Kidney (tissue), 14 donors: ENCODE measurements around the gene SAMD8. TPM values are rescaled to one million over a fixed set of nuclear protein-coding genes. Genes with fewer than 3 reads are reported as not detected.

Experiments used
- DNase-seq, 5 donors: peaks; one replicate each; pipeline ENCODE4 v3.0.0-alpha.2; 2013 to 2020
- FAIRE-seq: peaks from 2 replicates; lab custom pipeline; 2012; peaks lifted over from hg19 to GRCh38; lab: Jason Lieb, UNC
- H3K27ac ChIP-seq, 2 donors: one replicate each; pipeline ENCODE4 v1.7.0; 2013; ENCODE audit warnings: low read depth in 2 of 2, low read length in 2 of 2, inconsistent platforms in 1 of 2
- H3K27me3 ChIP-seq: one replicate; pipeline ENCODE4 v1.7.1; 2013; ENCODE audit warnings: low read length, inconsistent platforms; ENCODE audit not compliant: control insufficient read depth, insufficient read depth
- H3K36me3 ChIP-seq, 3 donors: one replicate each; pipeline versions ENCODE4 v1.7.0 to v1.7.1; 2013; ENCODE audit warnings: low read length in 3 of 3, control low read depth in 1 of 3, inconsistent platforms in 1 of 3; ENCODE audit not compliant: insufficient read depth in 3 of 3, control insufficient read depth in 2 of 3
- H3K4me1 ChIP-seq, 3 donors: one replicate each; pipeline versions ENCODE4 v1.7.0 to v1.7.1; 2013; ENCODE audit warnings: low read length in 3 of 3, inconsistent platforms in 1 of 3, low read depth in 1 of 3; ENCODE audit not compliant: control insufficient read depth in 2 of 3, insufficient read depth in 2 of 3
- H3K4me3 ChIP-seq, 3 donors: one replicate each; pipeline versions ENCODE4 v1.7.0 to v1.8.1; 2013; ENCODE audit warnings: low read length in 3 of 3, control low read depth in 1 of 3, inconsistent platforms in 1 of 3
- H3K9ac ChIP-seq, 3 donors: one replicate each; pipeline versions ENCODE4 v1.7.0 to v1.7.1; 2013; ENCODE audit warnings: low read length in 3 of 3, control low read depth in 1 of 3, inconsistent platforms in 1 of 3
- H3K9me3 ChIP-seq, 3 donors: one replicate each; pipeline versions ENCODE4 v1.7.0 to v1.7.1; 2013; ENCODE audit warnings: low read length in 3 of 3, control low read depth in 1 of 3, inconsistent platforms in 1 of 3; ENCODE audit not compliant: control insufficient read depth in 2 of 3, insufficient read depth in 1 of 3
- intact Hi-C: fragments of 100-400 bp; cut with DNase I; formaldehyde crosslinking; loops from one replicate; pipeline ENCODE4 v1.11.1; 2022
- polyA plus RNA-seq: library from polyadenylated mRNA; stranded (reverse); fragments of 350-450 nt; fragmentation: Illumina TruSeq; extraction: RNeasy Lipid Tissue Mini Kit (QIAGEN cat#74804); gene quantifications from one replicate; pipeline ENCODE4 v1.2.3, GENCODE V29; 2014; ENCODE audit warnings: low read depth, low replicate concordance; ENCODE audit not compliant: insufficient read depth
- total RNA-seq: library from RNA; stranded (reverse); fragmentation: NEBNext Ultra II Directional; extraction: Animal tissue kit (Norgen Biotek cat#: 25700); gene quantifications from one replicate; pipeline ENCODE4 v1.2.1, GENCODE V29; 2021
- TF ChIP-seq, protein P1 (sequence below): IDR thresholded peaks from 3 replicates; pipeline ENCODE4 v1.5.1; 2012; ENCODE audit warnings: mild to moderate bottlenecking, moderate library complexity, borderline replicate concordance; ENCODE audit not compliant: insufficient read depth; ENCODE audit errors: extremely low read depth
- donor health status: control.
- donor health status: control.
- donor health status: control.
- donor health status: control.
- donor health status: control.
- donor health status: DM: yes; HTN: yes; CAD: no.
- donor health status: Normal renal cell carcinoma (clear cell type).

Gene SAMD8
- total and polyA plus RNA-seq, 2 donors from 2014 or later: 5.3 to 20.5 TPM

DNA sequence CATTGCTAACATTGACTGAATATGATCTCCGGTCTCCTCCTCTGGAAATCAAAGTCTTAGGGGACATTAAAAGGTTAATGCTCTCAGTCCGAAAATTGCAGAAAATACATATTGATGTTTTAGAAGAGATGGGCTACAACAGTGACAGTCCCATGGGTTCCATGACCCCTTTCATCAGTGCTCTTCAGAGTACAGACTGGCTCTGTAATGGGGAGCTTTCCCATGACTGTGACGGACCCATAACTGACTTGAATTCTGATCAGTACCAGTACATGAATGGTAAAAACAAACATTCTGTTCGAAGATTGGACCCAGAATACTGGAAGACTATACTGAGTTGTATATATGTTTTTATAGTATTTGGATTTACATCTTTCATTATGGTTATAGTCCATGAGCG lies 39.2 kb downstream of the SAMD8 start:
- FAIRE-seq: no peak
- no peaks in the 10 kb centered on the region for H3K4me1 ChIP-seq

DNA sequence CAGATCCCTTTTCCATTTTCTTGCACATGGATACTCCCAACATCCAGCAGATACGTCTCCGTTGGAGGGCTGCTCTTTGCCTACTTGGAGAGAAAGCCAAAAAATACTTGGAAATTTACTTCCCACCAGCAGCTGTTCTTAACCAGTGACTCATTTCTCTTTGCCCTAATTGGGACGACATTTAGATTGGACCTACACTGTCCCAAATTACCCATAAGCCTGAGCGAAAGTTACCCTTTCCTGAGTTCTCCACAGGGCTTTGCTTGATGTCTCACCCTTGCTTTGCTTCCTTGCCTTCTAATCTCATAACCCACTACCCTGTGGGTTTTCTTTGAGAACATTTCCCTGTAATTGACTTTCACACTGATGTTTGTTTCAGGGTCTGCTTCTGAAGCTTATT lies 48.1 kb downstream of the SAMD8 start:
- no peak overlapping the region for H3K27ac ChIP-seq
- no peak for DNase-seq
- no peak for FAIRE-seq
- TF ChIP-seq, protein P1, sequence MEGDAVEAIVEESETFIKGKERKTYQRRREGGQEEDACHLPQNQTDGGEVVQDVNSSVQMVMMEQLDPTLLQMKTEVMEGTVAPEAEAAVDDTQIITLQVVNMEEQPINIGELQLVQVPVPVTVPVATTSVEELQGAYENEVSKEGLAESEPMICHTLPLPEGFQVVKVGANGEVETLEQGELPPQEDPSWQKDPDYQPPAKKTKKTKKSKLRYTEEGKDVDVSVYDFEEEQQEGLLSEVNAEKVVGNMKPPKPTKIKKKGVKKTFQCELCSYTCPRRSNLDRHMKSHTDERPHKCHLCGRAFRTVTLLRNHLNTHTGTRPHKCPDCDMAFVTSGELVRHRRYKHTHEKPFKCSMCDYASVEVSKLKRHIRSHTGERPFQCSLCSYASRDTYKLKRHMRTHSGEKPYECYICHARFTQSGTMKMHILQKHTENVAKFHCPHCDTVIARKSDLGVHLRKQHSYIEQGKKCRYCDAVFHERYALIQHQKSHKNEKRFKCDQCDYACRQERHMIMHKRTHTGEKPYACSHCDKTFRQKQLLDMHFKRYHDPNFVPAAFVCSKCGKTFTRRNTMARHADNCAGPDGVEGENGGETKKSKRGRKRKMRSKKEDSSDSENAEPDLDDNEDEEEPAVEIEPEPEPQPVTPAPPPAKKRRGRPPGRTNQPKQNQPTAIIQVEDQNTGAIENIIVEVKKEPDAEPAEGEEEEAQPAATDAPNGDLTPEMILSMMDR: no peak
- no peak overlapping the region for H3K4me3 ChIP-seq
- no peaks in the 10 kb centered on the region for H3K9me3 ChIP-seq
- H3K27me3 ChIP-seq: no peaks in the 10 kb centered on the region
- H3K9ac ChIP-seq: no peak overlapping the region
- H3K4me1 ChIP-seq: no peaks in the 10 kb centered on the region
- H3K36me3 ChIP-seq: no peaks in the 10 kb centered on the region
- intact Hi-C loops: no loop called here

More for the DNA sequence above, 39.2 kb downstream of the SAMD8 start:
- no peak overlapping the region for H3K9ac ChIP-seq
- TF ChIP-seq, protein P1: no peak
- H3K36me3 ChIP-seq: peaks cover 0 to 5% (median 2%) of the 10 kb centered on the region in 3 donors
- no peak for DNase-seq
- intact Hi-C loops: no loop called here
- no peak overlapping the region for H3K27ac ChIP-seq
- H3K4me3 ChIP-seq: no peak overlapping the region
- H3K9me3 ChIP-seq: no peaks in the 10 kb centered on the region
- no peaks in the 10 kb centered on the region for H3K27me3 ChIP-seq

DNA sequence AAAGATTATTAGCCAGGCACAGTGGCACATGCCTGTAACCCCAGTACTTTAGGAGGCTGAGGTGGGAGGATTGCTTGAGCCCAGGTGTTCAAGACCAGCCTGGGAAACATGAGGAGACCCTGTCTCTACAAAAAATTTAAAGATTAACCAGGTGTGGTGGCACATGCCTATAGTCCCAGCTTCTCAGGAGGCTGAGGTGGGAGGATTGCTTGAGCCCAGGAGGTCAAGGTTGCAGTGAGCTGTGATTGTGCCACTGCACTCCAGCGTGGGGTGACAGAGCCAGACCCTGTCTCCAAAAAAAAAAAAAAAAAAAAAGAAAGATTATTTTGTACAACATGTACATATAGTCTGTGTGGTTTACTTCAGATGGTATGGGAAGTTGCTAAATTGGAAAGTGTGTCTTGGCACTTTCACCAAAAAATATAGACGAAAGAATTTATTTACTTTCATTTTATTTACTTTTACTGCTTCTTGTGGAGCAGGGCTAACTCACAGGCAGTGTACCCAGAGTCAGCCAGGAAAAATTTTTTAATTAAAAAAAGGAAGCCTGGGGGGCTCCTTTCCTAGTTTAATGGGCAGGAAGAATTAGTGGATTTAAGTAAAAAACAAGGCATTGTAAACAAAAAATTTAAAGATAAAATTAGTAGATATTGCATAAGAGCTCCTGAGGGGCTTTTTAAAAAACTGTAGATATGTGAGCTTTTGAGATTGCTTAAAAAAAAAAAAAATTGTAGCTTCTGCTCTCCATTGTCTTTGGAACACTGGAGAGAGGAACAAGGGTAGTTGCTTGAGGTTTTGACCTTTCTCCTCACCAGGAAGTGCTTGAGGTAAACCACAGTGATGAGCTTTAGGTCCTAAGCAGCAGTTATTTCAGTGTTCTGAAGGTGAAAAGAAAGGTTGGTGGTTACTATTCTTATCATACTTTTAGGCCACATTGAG lies 54.5 kb downstream of the SAMD8 start:
- Histone ChIP-seq H3K9ac (no peak overlapping the region), H3K9me3 (no peaks in the 10 kb centered on the region), H3K4me1 (no peaks in the 10 kb centered on the region), H3K36me3 (peaks cover 0 to 3% (median 0%) of the 10 kb centered on the region in 3 donors), H3K4me3 (no peak overlapping the region), H3K27ac (no peak overlapping the region), H3K27me3 (no peaks in the 10 kb centered on the region)
- DNase-seq (no peak), FAIRE-seq (no peak)
- intact Hi-C loops: no loop called here
- TF ChIP-seq, protein P1: no peak
